K562 (cell line): Measurements from ENCODE around the gene RAB31. TPM values are rescaled to one million over a fixed set of nuclear protein-coding genes. Genes with fewer than 3 reads are reported as not detected.

Experiments used
- E2F3 ChIP-seq: fragments of 250-450 bp; sonication (Bioruptor Pico); IDR thresholded peaks from 2 replicates; pipeline ENCODE4 v1.4.0; 2020; ENCODE audit warnings: mild to moderate bottlenecking
- FUS ChIP-seq: fragments of 200-400 bp; formaldehyde crosslinking; optimal IDR thresholded peaks from 2 replicates; pipeline ENCODE3; 2017; ENCODE audit warnings: low read depth, low read length
- GATAD2A ChIP-seq: fragments of 450-650 bp; IDR thresholded peaks from 2 replicates; pipeline ENCODE4 v1.6.1; 2017
- HDGF ChIP-seq: fragments of 450-650 bp; IDR thresholded peaks from 2 replicates; pipeline ENCODE4 v1.6.1; 2016
- KLF16 ChIP-seq: IDR thresholded peaks from 2 replicates; pipeline ENCODE4 v1.6.1; 2016; ENCODE audit warnings: antibody characterized with exemption
- NELFE ChIP-seq: IDR thresholded peaks from 2 replicates; pipeline ENCODE4 v1.6.1; 2011; ENCODE audit warnings: mild to moderate bottlenecking; ENCODE audit not compliant: insufficient read depth, insufficient read length
- SETDB1 ChIP-seq: IDR thresholded peaks from one replicate; pipeline ENCODE4 v1.6.1; 2012; ENCODE audit warnings: low read length, control low read depth, inconsistent platforms
- SIX5 ChIP-seq, 2 experiments: IDR thresholded peaks; 2 replicates each; pipeline ENCODE4 v1.6.1; 2011; ENCODE audit warnings: low read length in 2 of 2, borderline replicate concordance in 1 of 2, low read depth in 1 of 2, mild to moderate bottlenecking in 1 of 2, moderate library complexity in 1 of 2; ENCODE audit not compliant: insufficient read depth in 1 of 2
- SPI1 ChIP-seq: IDR thresholded peaks from 2 replicates; pipeline ENCODE4 v1.6.1; 2011; ENCODE audit warnings: low read depth, low read length, control low read depth, borderline replicate concordance
- XRCC5 ChIP-seq: fragments of 200-400 bp; formaldehyde crosslinking; IDR thresholded peaks from 2 replicates; pipeline ENCODE4 v1.6.1; 2017; ENCODE audit warnings: low read depth, mild to moderate bottlenecking, low read length
- ZBTB17 ChIP-seq: fragments of 450-650 bp; formaldehyde crosslinking; IDR thresholded peaks from 2 replicates; pipeline ENCODE4 v1.4.0; 2020; ENCODE audit warnings: mild to moderate bottlenecking
- ZC3H4 ChIP-seq: sonication (generic); formaldehyde crosslinking; IDR thresholded peaks from 2 replicates; pipeline ENCODE4 v1.9.0; 2021; ENCODE audit warnings: missing genetic modification reagents, borderline replicate concordance
- ZNF124 ChIP-seq: sonication (generic); formaldehyde crosslinking; IDR thresholded peaks from 2 replicates; pipeline ENCODE4 v1.8.1; 2022; ENCODE audit warnings: missing genetic modification reagents
- ZNF174 ChIP-seq: fragments of 250-450 bp; sonication (Bioruptor Pico); IDR thresholded peaks from 2 replicates; pipeline ENCODE4 v1.4.0; 2020; ENCODE audit warnings: mild to moderate bottlenecking
- ZNF717 ChIP-seq: fragments of 250-450 bp; sonication (Bioruptor Pico); IDR thresholded peaks from 2 replicates; pipeline ENCODE4 v1.5.0; 2021
- polyA plus RNA-seq, 8 experiments: library from polyadenylated mRNA; depleted of rRNA in 4 of 8; stranded (reverse) in 5 of 8; unstranded in 3 of 8; fragments of >200 nt; fragmentation: Nextera tagmentation in 2 of 8; fragmentation: Illumina TruSeq in 1 of 8; extraction: Ambion mirVana in 2 of 8; extraction: Trizol in 1 of 8; gene quantifications; 2 replicates each; pipeline versions ENCODE4 v1.2.1 to v1.2.3, GENCODE V29; 2011 to 2014; ENCODE audit warnings: inconsistent platforms in 1 of 8, missing spikeins in 1 of 8
- total RNA-seq, 7 experiments: library from RNA; depleted of rRNA in 6 of 7; stranded (reverse); fragments of >200 nt in 6 of 7; fragmentation: Illumina TruSeq in 2 of 7; extraction: Trizol in 2 of 7; gene quantifications; 2 replicates each; pipeline versions ENCODE4 v1.2.1 to v1.2.3, GENCODE V29; 2011 to 2021; ENCODE audit warnings: low replicate concordance in 1 of 7
- TF ChIP-seq, protein P1 (sequence below): fragments of 450-650 bp; IDR thresholded peaks from one replicate; pipeline ENCODE4 v1.6.1; 2018; ENCODE audit warnings: mild to moderate bottlenecking, moderate library complexity; ENCODE audit not compliant: partially characterized antibody
- TF ChIP-seq, protein P2 (sequence below): sonication (generic); formaldehyde crosslinking; IDR thresholded peaks from 2 replicates; pipeline ENCODE4 v1.8.0; 2023; ENCODE audit warnings: missing genetic modification reagents, mild to moderate bottlenecking, borderline replicate concordance
- TF ChIP-seq, protein P3 (sequence below): fragments of 250-450 bp; sonication (Bioruptor Pico); IDR thresholded peaks from 2 replicates; pipeline ENCODE4 v1.8.0; 2022; ENCODE audit warnings: moderate library complexity, mild to moderate bottlenecking, inconsistent platforms
- TF ChIP-seq, protein P4 (sequence below): fragments of 250-450 bp; sonication (Bioruptor Pico); IDR thresholded peaks from 2 replicates; pipeline ENCODE4 v1.8.0; 2021; ENCODE audit warnings: borderline replicate concordance, mild to moderate bottlenecking, moderate library complexity; ENCODE audit not compliant: poor library complexity, severe bottlenecking

Gene RAB31
- total and polyA plus RNA-seq, 9 of the 15 experiments (the other 6 are each of a cell fraction or from before 2014, with no cell fraction given) = 20.7 to 70.4 (median 41.3) TPM

DNA sequence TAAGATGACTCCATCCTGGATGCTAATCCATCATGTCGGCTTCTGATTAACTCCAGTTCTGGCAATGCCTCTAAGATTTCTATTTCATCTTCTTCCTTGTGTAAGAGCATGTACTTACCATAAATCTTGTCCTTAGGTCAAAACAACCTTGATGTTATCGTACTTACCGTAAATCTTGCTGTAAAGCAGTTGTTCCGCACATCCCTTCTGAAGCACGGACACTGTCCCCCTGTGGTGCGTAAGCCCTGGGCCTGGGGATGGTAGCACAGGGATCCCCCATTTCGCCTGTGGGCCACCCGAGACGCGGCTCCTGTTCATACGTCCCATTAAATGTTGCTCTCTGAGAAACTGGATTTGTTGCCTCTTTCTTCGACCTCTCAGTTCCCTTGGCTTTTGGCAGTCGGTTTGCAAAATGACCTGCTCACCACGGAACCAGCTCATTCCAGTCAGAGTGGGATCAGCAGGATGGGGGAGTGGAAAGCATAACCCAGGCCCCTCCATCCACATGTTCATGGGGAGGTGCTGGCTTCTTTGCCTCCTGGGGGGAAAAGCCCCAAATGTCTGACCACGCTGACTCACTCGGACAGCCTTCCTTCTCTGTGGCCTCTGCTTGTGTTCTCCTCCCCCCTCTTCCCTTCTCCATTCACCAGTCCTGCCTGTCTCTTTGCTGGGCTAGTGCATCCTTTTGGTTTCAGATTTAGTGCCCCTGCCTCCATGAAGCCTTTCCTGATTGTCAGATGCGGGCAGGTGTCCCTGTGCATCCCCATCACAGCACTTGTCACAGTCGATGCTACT, 49.9 kb downstream of the RAB31 start (continued):
- TF ChIP-seq, protein P1, sequence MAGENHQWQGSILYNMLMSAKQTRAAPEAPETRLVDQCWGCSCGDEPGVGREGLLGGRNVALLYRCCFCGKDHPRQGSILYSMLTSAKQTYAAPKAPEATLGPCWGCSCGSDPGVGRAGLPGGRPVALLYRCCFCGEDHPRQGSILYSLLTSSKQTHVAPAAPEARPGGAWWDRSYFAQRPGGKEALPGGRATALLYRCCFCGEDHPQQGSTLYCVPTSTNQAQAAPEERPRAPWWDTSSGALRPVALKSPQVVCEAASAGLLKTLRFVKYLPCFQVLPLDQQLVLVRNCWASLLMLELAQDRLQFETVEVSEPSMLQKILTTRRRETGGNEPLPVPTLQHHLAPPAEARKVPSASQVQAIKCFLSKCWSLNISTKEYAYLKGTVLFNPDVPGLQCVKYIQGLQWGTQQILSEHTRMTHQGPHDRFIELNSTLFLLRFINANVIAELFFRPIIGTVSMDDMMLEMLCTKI = no peak
- TF ChIP-seq SPI1 (no peak), KLF16 (peak; percentile 82), ZBTB17 (CRISPR knock-in tag) (no peak), SIX5 (IDR thresholded peaks at IDR 0.05; ENCODE audit: borderline replicate concordance in 1 of 2, insufficient read depth in 1 of 2, low read depth in 1 of 2, low read length in 2 of 2) (no peak), ZC3H4 (CRISPR knock-in tag) (no peak), ZNF124 (CRISPR knock-in tag) (no peak), SETDB1 (no peak), ZNF717 (CRISPR knock-in tag) (no peak), ZNF174 (no peak), HDGF (0 out of 2 replicates have a peak, but pooled peaks have one; percentile 68), FUS (no peak), GATAD2A (no peak), E2F3 (CRISPR knock-in tag) (no peak), NELFE (no peak), XRCC5 (no peak)
- TF ChIP-seq, protein P2, sequence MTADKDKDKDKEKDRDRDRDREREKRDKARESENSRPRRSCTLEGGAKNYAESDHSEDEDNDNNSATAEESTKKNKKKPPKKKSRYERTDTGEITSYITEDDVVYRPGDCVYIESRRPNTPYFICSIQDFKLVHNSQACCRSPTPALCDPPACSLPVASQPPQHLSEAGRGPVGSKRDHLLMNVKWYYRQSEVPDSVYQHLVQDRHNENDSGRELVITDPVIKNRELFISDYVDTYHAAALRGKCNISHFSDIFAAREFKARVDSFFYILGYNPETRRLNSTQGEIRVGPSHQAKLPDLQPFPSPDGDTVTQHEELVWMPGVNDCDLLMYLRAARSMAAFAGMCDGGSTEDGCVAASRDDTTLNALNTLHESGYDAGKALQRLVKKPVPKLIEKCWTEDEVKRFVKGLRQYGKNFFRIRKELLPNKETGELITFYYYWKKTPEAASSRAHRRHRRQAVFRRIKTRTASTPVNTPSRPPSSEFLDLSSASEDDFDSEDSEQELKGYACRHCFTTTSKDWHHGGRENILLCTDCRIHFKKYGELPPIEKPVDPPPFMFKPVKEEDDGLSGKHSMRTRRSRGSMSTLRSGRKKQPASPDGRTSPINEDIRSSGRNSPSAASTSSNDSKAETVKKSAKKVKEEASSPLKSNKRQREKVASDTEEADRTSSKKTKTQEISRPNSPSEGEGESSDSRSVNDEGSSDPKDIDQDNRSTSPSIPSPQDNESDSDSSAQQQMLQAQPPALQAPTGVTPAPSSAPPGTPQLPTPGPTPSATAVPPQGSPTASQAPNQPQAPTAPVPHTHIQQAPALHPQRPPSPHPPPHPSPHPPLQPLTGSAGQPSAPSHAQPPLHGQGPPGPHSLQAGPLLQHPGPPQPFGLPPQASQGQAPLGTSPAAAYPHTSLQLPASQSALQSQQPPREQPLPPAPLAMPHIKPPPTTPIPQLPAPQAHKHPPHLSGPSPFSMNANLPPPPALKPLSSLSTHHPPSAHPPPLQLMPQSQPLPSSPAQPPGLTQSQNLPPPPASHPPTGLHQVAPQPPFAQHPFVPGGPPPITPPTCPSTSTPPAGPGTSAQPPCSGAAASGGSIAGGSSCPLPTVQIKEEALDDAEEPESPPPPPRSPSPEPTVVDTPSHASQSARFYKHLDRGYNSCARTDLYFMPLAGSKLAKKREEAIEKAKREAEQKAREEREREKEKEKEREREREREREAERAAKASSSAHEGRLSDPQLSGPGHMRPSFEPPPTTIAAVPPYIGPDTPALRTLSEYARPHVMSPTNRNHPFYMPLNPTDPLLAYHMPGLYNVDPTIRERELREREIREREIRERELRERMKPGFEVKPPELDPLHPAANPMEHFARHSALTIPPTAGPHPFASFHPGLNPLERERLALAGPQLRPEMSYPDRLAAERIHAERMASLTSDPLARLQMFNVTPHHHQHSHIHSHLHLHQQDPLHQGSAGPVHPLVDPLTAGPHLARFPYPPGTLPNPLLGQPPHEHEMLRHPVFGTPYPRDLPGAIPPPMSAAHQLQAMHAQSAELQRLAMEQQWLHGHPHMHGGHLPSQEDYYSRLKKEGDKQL (CRISPR knock-in tag) = no peak
- TF ChIP-seq, protein P3, sequence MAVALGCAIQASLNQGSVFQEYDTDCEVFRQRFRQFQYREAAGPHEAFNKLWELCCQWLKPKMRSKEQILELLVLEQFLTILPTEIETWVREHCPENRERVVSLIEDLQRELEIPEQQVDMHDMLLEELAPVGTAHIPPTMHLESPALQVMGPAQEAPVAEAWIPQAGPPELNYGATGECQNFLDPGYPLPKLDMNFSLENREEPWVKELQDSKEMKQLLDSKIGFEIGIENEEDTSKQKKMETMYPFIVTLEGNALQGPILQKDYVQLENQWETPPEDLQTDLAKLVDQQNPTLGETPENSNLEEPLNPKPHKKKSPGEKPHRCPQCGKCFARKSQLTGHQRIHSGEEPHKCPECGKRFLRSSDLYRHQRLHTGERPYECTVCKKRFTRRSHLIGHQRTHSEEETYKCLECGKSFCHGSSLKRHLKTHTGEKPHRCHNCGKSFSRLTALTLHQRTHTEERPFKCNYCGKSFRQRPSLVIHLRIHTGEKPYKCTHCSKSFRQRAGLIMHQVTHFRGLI = no peak
- TF ChIP-seq, protein P4, sequence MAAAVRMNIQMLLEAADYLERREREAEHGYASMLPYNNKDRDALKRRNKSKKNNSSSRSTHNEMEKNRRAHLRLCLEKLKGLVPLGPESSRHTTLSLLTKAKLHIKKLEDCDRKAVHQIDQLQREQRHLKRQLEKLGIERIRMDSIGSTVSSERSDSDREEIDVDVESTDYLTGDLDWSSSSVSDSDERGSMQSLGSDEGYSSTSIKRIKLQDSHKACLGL (CRISPR knock-in tag) = no peak
